A673 (cell line): Measurements from ENCODE around the gene DZANK1. TPM values are rescaled to one million over a fixed set of nuclear protein-coding genes. Genes with fewer than 3 reads are reported as not detected.

Experiments used
- BruUV-seq: library from RNA; stranded (reverse); fragments of 400-500 nt; replicated peaks from 2 replicates; lab custom pipeline; 2021; lab: Mats Ljungman, UMichigan
- CTCF ChIA-PET: fragments of 300-600 bp; sonication (Branson Sonifier 250); formaldehyde crosslinking; loops from one replicate; lab custom pipeline; 2022; ENCODE audit warnings: antibody characterized with exemption; lab: Charles Lee
- POLR2A ChIA-PET: fragments of 300-600 bp; sonication (Branson Sonifier 250); formaldehyde crosslinking; loops from one replicate; lab custom pipeline; 2022; ENCODE audit warnings: antibody characterized with exemption; ENCODE audit not compliant: low non-redundant PET; lab: Charles Lee
- DNase-seq: peaks from one replicate; pipeline ENCODE4 v3.0.0-alpha.2; 2015; ENCODE audit warnings: low spot score
- H3K27ac ChIP-seq: fragments of 200-600 bp; sonication (generic); 2 replicates; pipeline ENCODE4 v1.5.1; 2016; ENCODE audit warnings: mixed run types, low read depth, mild to moderate bottlenecking, mixed read lengths, antibody characterized with exemption, low read length; ENCODE audit not compliant: poor library complexity, severe bottlenecking
- H3K27me3 ChIP-seq: fragments of 200-600 bp; sonication (generic); replicated peaks from 2 replicates; pipeline ENCODE4 v1.6.1; 2017; ENCODE audit warnings: mixed run types, low read depth, mild to moderate bottlenecking, mixed read lengths, antibody characterized with exemption, low read length; ENCODE audit not compliant: insufficient read depth, poor library complexity
- H3K36me3 ChIP-seq: fragments of 200-600 bp; sonication (generic); 2 replicates; pipeline ENCODE4 v1.6.1; 2016; ENCODE audit warnings: mixed run types, mild to moderate bottlenecking, mixed read lengths, antibody characterized with exemption, low read length; ENCODE audit not compliant: insufficient read depth, poor library complexity, severe bottlenecking
- H3K4me1 ChIP-seq: fragments of 200-600 bp; sonication (generic); 2 replicates; pipeline ENCODE4 v1.6.1; 2017; ENCODE audit warnings: mixed run types, mild to moderate bottlenecking, mixed read lengths, antibody characterized with exemption, low read length; ENCODE audit not compliant: insufficient read depth, poor library complexity, severe bottlenecking
- H3K4me3 ChIP-seq: fragments of 200-600 bp; sonication (generic); 2 replicates; pipeline ENCODE4 v1.5.1; 2016; ENCODE audit warnings: low read depth, mixed run types, mild to moderate bottlenecking, mixed read lengths, low read length; ENCODE audit not compliant: poor library complexity, severe bottlenecking
- H3K9me3 ChIP-seq: fragments of 200-600 bp; sonication (generic); 2 replicates; pipeline ENCODE4 v1.6.1; 2016; ENCODE audit warnings: mixed run types, low read depth, mild to moderate bottlenecking, mixed read lengths, antibody characterized with exemption, low read length; ENCODE audit not compliant: poor library complexity, severe bottlenecking
- EZH2 ChIP-seq: fragments of 200-600 bp; sonication (generic); IDR thresholded peaks from 2 replicates; pipeline ENCODE4 v1.6.1; 2017; ENCODE audit warnings: borderline replicate concordance, low read depth, mild to moderate bottlenecking, mixed read lengths, antibody characterized with exemption, low read length; ENCODE audit not compliant: poor library complexity, severe bottlenecking
- intact Hi-C: fragments of 100-400 bp; cut with micrococcal nuclease; formaldehyde crosslinking; loops from one replicate; pipeline ENCODE4 v1.10.0; 2022; ENCODE audit not compliant: unreplicated experiment
- total RNA-seq: library from RNA; stranded (reverse); gene quantifications from 2 replicates; pipeline ENCODE4 v1.2.3, GENCODE V29; 2021
- TF ChIP-seq, protein P1 (sequence below): fragments of 300-800, 200-600 bp; sonication (generic); conservative IDR thresholded peaks from 2 replicates; pipeline ENCODE4 v1.5.1; 2017; ENCODE audit warnings: low read depth, mild to moderate bottlenecking, antibody characterized with exemption, low read length, moderate library complexity, mixed read lengths

DZANK1 gene
- total RNA-seq, 1 experiment from 2014 or later, result 3.9 TPM

DNA sequence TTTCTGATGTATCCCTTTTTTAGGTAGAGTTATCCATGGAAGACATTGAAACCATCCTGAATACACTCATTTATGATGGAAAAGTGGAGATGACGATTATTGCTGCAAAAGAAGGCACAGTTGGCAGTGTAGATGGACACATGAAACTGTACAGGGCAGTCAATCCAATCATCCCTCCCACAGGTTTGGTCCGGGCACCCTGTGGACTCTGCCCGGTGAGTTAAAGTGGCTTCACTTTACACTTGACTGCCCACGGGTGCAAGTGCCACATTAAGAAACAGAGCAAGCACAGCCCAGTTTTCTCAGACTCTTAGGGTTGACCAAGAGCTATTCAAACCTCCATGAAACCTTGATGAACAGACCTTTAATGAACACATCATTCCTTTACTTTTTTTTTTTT lies 14.8 kb upstream of the DZANK1 start:
- Histone ChIP-seq H3K4me3 (no peak overlapping the region), H3K27ac (no peak overlapping the region), H3K9me3 (no peaks in the 10 kb centered on the region), H3K27me3 (no peaks in the 10 kb centered on the region), H3K4me1 (no peaks in the 10 kb centered on the region), H3K36me3 (peaks cover 44% of the 10 kb centered on the region)
- CTCF ChIA-PET, result no interaction called here
- intact Hi-C loops, result no loop called here
- no peak for DNase-seq
- BruUV-seq, result no TSS peak
- no peak for TF ChIP-seq EZH2
- TF ChIP-seq, protein P1, sequence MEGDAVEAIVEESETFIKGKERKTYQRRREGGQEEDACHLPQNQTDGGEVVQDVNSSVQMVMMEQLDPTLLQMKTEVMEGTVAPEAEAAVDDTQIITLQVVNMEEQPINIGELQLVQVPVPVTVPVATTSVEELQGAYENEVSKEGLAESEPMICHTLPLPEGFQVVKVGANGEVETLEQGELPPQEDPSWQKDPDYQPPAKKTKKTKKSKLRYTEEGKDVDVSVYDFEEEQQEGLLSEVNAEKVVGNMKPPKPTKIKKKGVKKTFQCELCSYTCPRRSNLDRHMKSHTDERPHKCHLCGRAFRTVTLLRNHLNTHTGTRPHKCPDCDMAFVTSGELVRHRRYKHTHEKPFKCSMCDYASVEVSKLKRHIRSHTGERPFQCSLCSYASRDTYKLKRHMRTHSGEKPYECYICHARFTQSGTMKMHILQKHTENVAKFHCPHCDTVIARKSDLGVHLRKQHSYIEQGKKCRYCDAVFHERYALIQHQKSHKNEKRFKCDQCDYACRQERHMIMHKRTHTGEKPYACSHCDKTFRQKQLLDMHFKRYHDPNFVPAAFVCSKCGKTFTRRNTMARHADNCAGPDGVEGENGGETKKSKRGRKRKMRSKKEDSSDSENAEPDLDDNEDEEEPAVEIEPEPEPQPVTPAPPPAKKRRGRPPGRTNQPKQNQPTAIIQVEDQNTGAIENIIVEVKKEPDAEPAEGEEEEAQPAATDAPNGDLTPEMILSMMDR, result no peak
- POLR2A ChIA-PET, result no interaction called here

GRCh38 chr20:18477821-18478220 lies 11.0 kb upstream of the DZANK1 start:
- TF ChIP-seq, protein P1, result no peak
- TF ChIP-seq EZH2, result no peak
- H3K9me3 ChIP-seq, result no peaks in the 10 kb centered on the region
- DNase-seq, result no peak
- peaks cover 52% of the 10 kb centered on the region for H3K36me3 ChIP-seq
- CTCF ChIA-PET, result no interaction called here
- H3K4me1 ChIP-seq, result no peaks in the 10 kb centered on the region
- BruUV-seq, result no TSS peak
- no peaks in the 10 kb centered on the region for H3K27me3 ChIP-seq
- no peak overlapping the region for H3K4me3 ChIP-seq
- POLR2A ChIA-PET, result interaction anchor here (0.5 kb wide), 1 partner anchor 31 kb away, joined by 5 read pairs; no protein-coding TSS in a partner anchor
- H3K27ac ChIP-seq, result no peak overlapping the region
- intact Hi-C loops, result no loop called here

GRCh38 chr20:18477218-18477617 lies 10.4 kb upstream of the DZANK1 start:
- CTCF ChIA-PET, result no interaction called here
- BruUV-seq, result no TSS peak
- intact Hi-C loops, result no loop called here

More at GRCh38 chr20:18477218-18477617, 10.4 kb upstream of the DZANK1 start:
- Histone ChIP-seq H3K4me3 (no peak overlapping the region), H3K9me3 (no peaks in the 10 kb centered on the region), H3K27ac (no peak overlapping the region), H3K36me3 (peaks cover 47% of the 10 kb centered on the region), H3K4me1 (no peaks in the 10 kb centered on the region), H3K27me3 (no peaks in the 10 kb centered on the region)
- POLR2A ChIA-PET, result no interaction called here
- no peak for TF ChIP-seq EZH2
- TF ChIP-seq, protein P1, result no peak
- DNase-seq, result no peak
